Subcutaneous abdominal adipose tissue (tissue), 5 donors: ENCODE measurements around the gene CLDN6.
A peak's percentile ranks its signal among the peaks of the same experiment; 100 is the strongest.

Source experiments
- H3K27ac ChIP-seq: one replicate; pipeline ENCODE4 v1.7.0; 2013; ENCODE audit warnings: low read depth, mild to moderate bottlenecking, inconsistent platforms, low read length, moderate library complexity
- H3K27me3 ChIP-seq, 5 donors: one replicate each; pipeline ENCODE4 v1.7.0; 2013; ENCODE audit warnings: low read length in 5 of 5, inconsistent platforms in 1 of 5; ENCODE audit not compliant: control insufficient read depth in 5 of 5, insufficient read depth in 4 of 5
- H3K36me3 ChIP-seq, 5 donors: one replicate each; pipeline ENCODE4 v1.7.0; 2013; ENCODE audit warnings: low read length in 5 of 5; ENCODE audit not compliant: control insufficient read depth in 5 of 5, insufficient read depth in 5 of 5
- H3K4me1 ChIP-seq, 5 donors: one replicate each; pipeline ENCODE4 v1.7.0; 2013; ENCODE audit warnings: low read length in 5 of 5, mild to moderate bottlenecking in 3 of 5, moderate library complexity in 1 of 5; ENCODE audit not compliant: control insufficient read depth in 5 of 5, insufficient read depth in 5 of 5
- H3K4me3 ChIP-seq, 5 donors: one replicate each; pipeline ENCODE4 v1.7.0; 2013; ENCODE audit warnings: low read length in 5 of 5, low read depth in 1 of 5
- H3K9ac ChIP-seq, 5 donors: one replicate each; pipeline ENCODE4 v1.7.0; 2013; ENCODE audit warnings: low read length in 5 of 5, mild to moderate bottlenecking in 4 of 5, moderate library complexity in 3 of 5
- H3K9me3 ChIP-seq, 5 donors: one replicate each; pipeline ENCODE4 v1.7.0; 2013; ENCODE audit warnings: low read length in 5 of 5; ENCODE audit not compliant: control insufficient read depth in 5 of 5
- donor health status: healthy.
- donor health status: healthy.
- donor health status: healthy.
- donor health status: healthy.
- donor health status: healthy.

Gene CLDN6

GRCh38 chr16:2981899-2982250 lies 36.1 kb downstream of the CLDN6 start:
- H3K27me3 ChIP-seq: peaks cover 0 to 12% (median 6%) of the 10 kb centered on the region in 5 donors
- H3K4me3 ChIP-seq: no peak overlapping the region
- no peak overlapping the region for H3K9ac ChIP-seq
- peaks cover 0 to 37% (median 25%) of the 10 kb centered on the region in 5 donors for H3K4me1 ChIP-seq
- no peaks in the 10 kb centered on the region for H3K36me3 ChIP-seq
- no peak overlapping the region for H3K27ac ChIP-seq
- H3K9me3 ChIP-seq: no peaks in the 10 kb centered on the region

- peaks cover 0 to 37% (median 25%) of the 10 kb centered on the region in 5 donors for H3K4me1 ChIP-seq
- H3K27me3 ChIP-seq: peaks cover 0 to 13% (median 6%) of the 10 kb centered on the region in 5 donors
- peak overlapping the region in 4 of 5 donors; percentile 59 to 89 (median 86) for H3K4me3 ChIP-seq
- H3K9ac ChIP-seq: peak overlapping the region in 3 of 5 donors; percentile 93 to 96 (median 96)
- H3K27ac ChIP-seq: no peak overlapping the region
- H3K36me3 ChIP-seq: no peaks in the 10 kb centered on the region
- H3K9me3 ChIP-seq: no peaks in the 10 kb centered on the region
Observed at GRCh38 chr16:2981177-2981898, 36.6 kb downstream of the CLDN6 start.

- Histone ChIP-seq H3K9ac (peak within 1 kb of the TSS in 4 of 5 donors; percentile 93 to 96 (median 95)), H3K36me3 (no peaks in the 10 kb centered on the region), H3K27me3 (peaks cover 0 to 15% (median 6%) of the 10 kb centered on the region in 5 donors), H3K9me3 (no peaks in the 10 kb centered on the region), H3K4me3 (peak within 1 kb of the TSS; percentile 59 to 89 (median 84)), H3K4me1 (peaks cover 0 to 29% (median 22%) of the 10 kb centered on the region in 5 donors), H3K27ac (peak within 1 kb of the TSS; percentile 69)
Observed at GRCh38 chr16:2980227-2981176, 37.5 kb downstream of the CLDN6 start, which contains the start of gene PKMYT1. TSS of gene PKMYT1 (minus strand) at chr16:2980446. CDS start at chr16:2979657, 789 bp downstream.

- H3K4me3 ChIP-seq: peak overlapping the region in 3 of 5 donors; percentile 83 to 89 (median 84)
- H3K4me1 ChIP-seq: peaks cover 0 to 25% (median 19%) of the 10 kb centered on the region in 5 donors
- H3K27ac ChIP-seq: no peak overlapping the region
- H3K9me3 ChIP-seq: no peaks in the 10 kb centered on the region
- peaks cover 0 to 15% (median 6%) of the 10 kb centered on the region in 5 donors for H3K27me3 ChIP-seq
- H3K9ac ChIP-seq: peak overlapping the region in 1 of 5 donors; percentile 94
- no peaks in the 10 kb centered on the region for H3K36me3 ChIP-seq
Observed at GRCh38 chr16:2979669-2980226, 38.2 kb downstream of the CLDN6 start.

DNA sequence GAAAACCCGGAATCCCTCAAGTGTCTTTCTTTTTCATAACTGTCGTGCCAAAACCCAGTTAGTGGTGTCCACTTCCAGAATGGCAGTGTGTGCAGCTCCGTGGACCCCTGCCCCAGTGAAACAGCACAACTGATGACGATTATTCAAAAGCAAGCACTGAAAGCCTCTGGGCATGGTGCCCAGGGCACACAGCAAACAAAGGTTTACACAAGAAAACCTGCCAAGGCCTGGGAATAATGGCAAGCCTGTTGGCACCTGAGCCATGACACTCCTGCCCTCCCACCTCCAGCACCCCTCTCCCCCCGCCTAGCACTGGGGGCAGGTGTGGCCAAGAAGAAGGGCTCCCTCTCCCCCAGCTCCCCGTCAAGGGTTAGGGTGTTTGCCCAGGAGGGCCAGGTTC lies 40.5 kb downstream of the CLDN6 start:
- Histone ChIP-seq H3K27ac (no peak overlapping the region), H3K27me3 (peaks cover 0 to 17% (median 6%) of the 10 kb centered on the region in 5 donors), H3K36me3 (peaks cover 0 to 2% (median 0%) of the 10 kb centered on the region in 5 donors), H3K4me3 (no peak overlapping the region), H3K9me3 (no peaks in the 10 kb centered on the region), H3K4me1 (peaks cover 0 to 18% (median 16%) of the 10 kb centered on the region in 5 donors), H3K9ac (no peak overlapping the region)

GRCh38 chr16:2976673-2977072 lies 41.3 kb downstream of the CLDN6 start:
- H3K4me3 ChIP-seq: no peak overlapping the region
- peaks cover 0 to 18% (median 6%) of the 10 kb centered on the region in 5 donors for H3K27me3 ChIP-seq
- no peak overlapping the region for H3K27ac ChIP-seq
- peaks cover 0 to 4% (median 0%) of the 10 kb centered on the region in 5 donors for H3K36me3 ChIP-seq
- H3K4me1 ChIP-seq: peaks cover 0 to 18% (median 16%) of the 10 kb centered on the region in 5 donors
- no peaks in the 10 kb centered on the region for H3K9me3 ChIP-seq
- no peak overlapping the region for H3K9ac ChIP-seq

DNA sequence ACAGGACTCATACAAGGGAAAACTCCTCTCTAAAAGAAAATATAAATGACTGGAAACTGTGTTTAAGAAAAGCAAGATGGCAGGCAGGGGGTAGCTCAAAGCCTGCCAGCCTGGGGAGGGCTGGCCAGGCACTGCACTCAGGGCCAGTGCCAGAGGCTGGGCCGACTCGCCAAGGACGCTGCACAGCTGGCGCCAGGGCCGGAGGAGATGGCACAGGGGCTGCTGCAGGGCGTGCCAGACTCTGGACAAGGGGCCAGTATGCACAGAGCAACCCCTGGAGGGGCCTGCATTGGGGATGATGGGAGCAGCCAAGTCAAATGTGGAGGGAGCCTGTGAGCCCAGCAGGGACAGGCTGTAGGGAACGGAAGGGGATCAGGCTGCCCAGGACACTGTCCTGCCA lies 41.8 kb downstream of the CLDN6 start:
- Histone ChIP-seq H3K9ac (no peak overlapping the region), H3K36me3 (peaks cover 0 to 4% (median 0%) of the 10 kb centered on the region in 5 donors), H3K9me3 (no peaks in the 10 kb centered on the region), H3K27ac (no peak overlapping the region), H3K27me3 (peaks cover 0 to 18% (median 6%) of the 10 kb centered on the region in 5 donors), H3K4me1 (peaks cover 0 to 20% (median 14%) of the 10 kb centered on the region in 5 donors), H3K4me3 (no peak overlapping the region)

DNA sequence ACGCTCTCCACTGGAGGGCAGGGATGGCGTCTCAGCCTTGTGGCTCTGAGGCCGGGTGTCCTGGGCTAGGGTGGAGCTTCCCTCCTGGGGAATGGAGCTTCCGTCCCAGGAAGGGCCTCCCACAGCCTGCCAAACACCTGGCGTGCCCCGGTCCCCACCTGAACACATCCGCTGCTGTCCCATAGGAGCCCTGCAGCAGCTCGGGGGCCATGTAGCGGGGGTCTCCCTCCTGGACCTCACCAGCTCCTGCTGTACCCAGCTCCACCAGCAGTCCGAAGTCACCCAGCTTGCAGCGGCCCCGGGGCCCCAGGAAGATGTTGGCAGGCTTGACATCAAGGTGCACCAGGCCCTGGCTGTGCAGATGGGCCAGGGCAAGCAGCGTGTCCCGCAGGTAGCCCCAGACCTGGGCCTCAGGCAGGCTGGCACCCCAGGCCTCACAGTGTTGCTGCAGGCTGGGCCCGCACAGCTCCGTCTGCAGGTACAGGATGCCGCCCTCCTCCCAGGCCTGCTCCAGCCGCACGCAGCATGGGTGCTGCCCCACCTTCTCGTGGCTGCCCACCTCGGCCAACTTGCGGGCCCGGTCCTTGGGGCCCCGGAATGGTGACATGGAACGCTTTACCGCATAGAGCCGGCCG lies 42.7 kb downstream of the CLDN6 start:
- Histone ChIP-seq H3K9ac (peak overlapping the region in 1 of 5 donors; percentile 4), H3K36me3 (peaks cover 0 to 4% (median 0%) of the 10 kb centered on the region in 5 donors), H3K27me3 (peaks cover 0 to 18% (median 6%) of the 10 kb centered on the region in 5 donors), H3K4me1 (peaks cover 0 to 21% (median 13%) of the 10 kb centered on the region in 5 donors), H3K9me3 (no peaks in the 10 kb centered on the region), H3K4me3 (no peak overlapping the region), H3K27ac (no peak overlapping the region)

DNA sequence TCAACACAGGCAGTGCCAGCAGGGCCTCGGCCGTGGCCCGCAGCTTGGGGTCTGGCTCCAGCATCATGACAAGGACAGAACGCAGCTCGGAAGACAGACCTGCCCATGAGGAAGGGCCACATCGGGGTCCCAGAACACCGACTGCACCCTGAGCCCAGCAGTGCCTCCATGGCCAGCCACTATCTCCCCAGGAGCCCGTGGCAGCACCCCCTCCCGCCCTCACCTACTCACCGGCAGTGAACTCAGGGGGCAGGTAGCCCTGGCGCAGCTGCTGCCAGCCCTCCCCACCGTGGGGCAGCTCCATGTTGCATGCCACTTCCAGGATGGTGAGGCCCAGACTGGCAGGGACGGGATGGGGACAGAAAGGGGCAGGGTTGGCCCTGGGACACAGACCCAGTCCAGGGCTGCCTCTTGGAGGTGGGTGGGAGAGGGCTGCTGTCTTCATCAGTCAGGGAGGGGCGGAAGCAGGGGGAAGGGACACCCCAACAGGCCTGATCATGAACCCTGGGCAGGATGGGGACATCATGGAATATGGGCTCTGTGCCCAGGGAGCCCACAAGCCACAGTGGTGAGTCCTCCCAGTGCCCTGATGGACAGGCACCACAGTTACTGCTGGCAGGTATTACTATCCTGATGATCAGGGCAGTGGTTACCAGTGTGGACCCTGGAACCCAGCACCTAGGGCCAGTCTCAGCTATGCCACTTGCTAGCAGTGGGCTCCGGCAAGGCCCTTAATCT lies 43.5 kb downstream of the CLDN6 start:
- H3K27me3 ChIP-seq: peaks cover 0 to 15% (median 3%) of the 10 kb centered on the region in 5 donors
- no peaks in the 10 kb centered on the region for H3K9me3 ChIP-seq
- H3K27ac ChIP-seq: no peak overlapping the region
- H3K9ac ChIP-seq: peak overlapping the region in 1 of 5 donors; percentile 4
- no peak overlapping the region for H3K4me3 ChIP-seq
- peaks cover 0 to 4% (median 0%) of the 10 kb centered on the region in 5 donors for H3K36me3 ChIP-seq
- H3K4me1 ChIP-seq: peaks cover 0 to 21% (median 15%) of the 10 kb centered on the region in 5 donors
